Measurements from ENCODE around the gene SLC9A9.

Gene SLC9A9

DNA sequence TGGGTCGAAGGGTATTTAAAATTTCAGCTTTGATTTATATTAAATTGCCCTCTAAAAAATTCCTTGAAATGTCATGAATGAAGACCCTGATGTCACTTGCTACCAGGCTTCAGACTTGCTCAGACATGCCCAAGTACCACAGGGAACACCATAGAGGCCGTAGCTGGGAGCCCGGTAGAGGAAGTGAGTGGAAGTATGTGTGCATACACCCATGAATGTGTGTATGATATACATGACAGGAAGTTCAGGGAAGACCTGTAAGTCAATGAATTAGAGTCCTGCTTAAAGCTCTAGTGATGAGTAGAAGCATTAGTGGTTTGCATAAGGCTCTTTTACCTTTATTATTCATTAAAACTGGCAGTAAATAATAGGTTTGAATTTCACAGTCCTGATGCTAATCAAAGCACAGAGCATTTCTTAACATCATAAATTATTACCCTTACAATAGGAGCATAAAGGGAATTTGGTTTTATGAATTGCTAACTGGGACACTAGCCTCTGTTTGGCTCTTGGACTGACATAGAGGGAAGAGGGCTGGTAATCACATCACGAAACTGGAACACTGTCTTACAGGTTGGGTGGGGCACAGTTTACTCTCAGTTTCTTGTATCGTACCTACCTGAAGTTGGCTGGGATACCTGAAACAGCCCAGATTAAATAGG is 584.3 kb downstream of the SLC9A9 start:
- TF ChIP-seq, protein P1, sequence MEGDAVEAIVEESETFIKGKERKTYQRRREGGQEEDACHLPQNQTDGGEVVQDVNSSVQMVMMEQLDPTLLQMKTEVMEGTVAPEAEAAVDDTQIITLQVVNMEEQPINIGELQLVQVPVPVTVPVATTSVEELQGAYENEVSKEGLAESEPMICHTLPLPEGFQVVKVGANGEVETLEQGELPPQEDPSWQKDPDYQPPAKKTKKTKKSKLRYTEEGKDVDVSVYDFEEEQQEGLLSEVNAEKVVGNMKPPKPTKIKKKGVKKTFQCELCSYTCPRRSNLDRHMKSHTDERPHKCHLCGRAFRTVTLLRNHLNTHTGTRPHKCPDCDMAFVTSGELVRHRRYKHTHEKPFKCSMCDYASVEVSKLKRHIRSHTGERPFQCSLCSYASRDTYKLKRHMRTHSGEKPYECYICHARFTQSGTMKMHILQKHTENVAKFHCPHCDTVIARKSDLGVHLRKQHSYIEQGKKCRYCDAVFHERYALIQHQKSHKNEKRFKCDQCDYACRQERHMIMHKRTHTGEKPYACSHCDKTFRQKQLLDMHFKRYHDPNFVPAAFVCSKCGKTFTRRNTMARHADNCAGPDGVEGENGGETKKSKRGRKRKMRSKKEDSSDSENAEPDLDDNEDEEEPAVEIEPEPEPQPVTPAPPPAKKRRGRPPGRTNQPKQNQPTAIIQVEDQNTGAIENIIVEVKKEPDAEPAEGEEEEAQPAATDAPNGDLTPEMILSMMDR (conservative IDR thresholded peaks at IDR 0.05; ENCODE audit: control insufficient read depth, insufficient read depth, low read depth, low read length), result no peak
- DNase-seq (ENCODE audit: low read depth), result no peak
- no peak overlapping the region for H3K4me3 ChIP-seq (ENCODE audit: control insufficient read depth, low read depth, low read length)

- H3K4me3 ChIP-seq (ENCODE audit: control insufficient read depth, low read depth, low read length), result no peak overlapping the region
- TF ChIP-seq, protein P1 (conservative IDR thresholded peaks at IDR 0.05; ENCODE audit: control insufficient read depth, insufficient read depth, low read depth, low read length), result no peak
- no peak for DNase-seq (ENCODE audit: low read depth)
These were observed 586.4 kb downstream of the SLC9A9 start for GRCh38 chr3:143261848-143262247.

DNA sequence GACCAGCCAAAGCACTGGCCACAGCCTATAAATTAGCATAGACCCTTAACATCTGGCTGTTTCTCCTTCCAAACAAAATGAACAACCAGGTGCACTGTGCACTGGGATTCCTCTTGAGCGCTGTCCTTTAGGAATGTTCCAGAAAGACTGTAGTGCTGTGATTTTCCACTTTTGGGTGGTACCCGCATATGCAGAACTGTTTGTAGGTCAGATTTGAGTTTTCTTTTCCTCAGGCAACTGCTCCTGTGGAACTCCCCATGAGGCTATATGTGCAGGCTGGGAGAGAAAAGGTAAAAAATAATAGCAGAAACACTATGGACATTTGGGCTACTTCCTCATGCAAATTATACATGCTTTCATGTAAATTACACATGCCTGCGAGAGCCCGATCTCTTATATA is 589.6 kb downstream of the SLC9A9 start:
- no peak for DNase-seq (ENCODE audit: low read depth)
- no peak overlapping the region for H3K4me3 ChIP-seq (ENCODE audit: control insufficient read depth, low read depth, low read length)
- TF ChIP-seq, protein P1 (conservative IDR thresholded peaks at IDR 0.05; ENCODE audit: control insufficient read depth, insufficient read depth, low read depth, low read length), result no peak

- TF ChIP-seq, protein P1 (conservative IDR thresholded peaks at IDR 0.05; ENCODE audit: control insufficient read depth, insufficient read depth, low read depth, low read length), result no peak
These were observed 591.9 kb downstream of the SLC9A9 start for GRCh38 chr3:143256416-143256815.

GRCh38 chr3:143255739-143256138 is 592.5 kb downstream of the SLC9A9 start:
- H3K4me3 ChIP-seq (ENCODE audit: control insufficient read depth, low read depth, low read length), result no peak overlapping the region

More at GRCh38 chr3:143256416-143256815, 591.9 kb downstream of the SLC9A9 start:
- H3K4me3 ChIP-seq (ENCODE audit: control insufficient read depth, low read depth, low read length), result no peak overlapping the region
- no peak for DNase-seq (ENCODE audit: low read depth)

GRCh38 chr3:143252931-143253330 is 595.3 kb downstream of the SLC9A9 start:
- no peak overlapping the region for H3K4me3 ChIP-seq (ENCODE audit: control insufficient read depth, low read depth, low read length)
- peak; percentile 8 for DNase-seq (ENCODE audit: low read depth)
- TF ChIP-seq, protein P1 (conservative IDR thresholded peaks at IDR 0.05; ENCODE audit: control insufficient read depth, insufficient read depth, low read depth, low read length), result no peak

More at GRCh38 chr3:143255739-143256138, 592.5 kb downstream of the SLC9A9 start:
- no peak for DNase-seq (ENCODE audit: low read depth)
- TF ChIP-seq, protein P1 (conservative IDR thresholded peaks at IDR 0.05; ENCODE audit: control insufficient read depth, insufficient read depth, low read depth, low read length), result no peak
